ENCODE measurements around the gene KCNK5. TPM values are rescaled to one million over a fixed set of nuclear protein-coding genes. Genes with fewer than 3 reads are reported as not detected.

The KCNK5 gene
- total RNA-seq, 1 donor from 2014 or later: 1.4 TPM

DNA sequence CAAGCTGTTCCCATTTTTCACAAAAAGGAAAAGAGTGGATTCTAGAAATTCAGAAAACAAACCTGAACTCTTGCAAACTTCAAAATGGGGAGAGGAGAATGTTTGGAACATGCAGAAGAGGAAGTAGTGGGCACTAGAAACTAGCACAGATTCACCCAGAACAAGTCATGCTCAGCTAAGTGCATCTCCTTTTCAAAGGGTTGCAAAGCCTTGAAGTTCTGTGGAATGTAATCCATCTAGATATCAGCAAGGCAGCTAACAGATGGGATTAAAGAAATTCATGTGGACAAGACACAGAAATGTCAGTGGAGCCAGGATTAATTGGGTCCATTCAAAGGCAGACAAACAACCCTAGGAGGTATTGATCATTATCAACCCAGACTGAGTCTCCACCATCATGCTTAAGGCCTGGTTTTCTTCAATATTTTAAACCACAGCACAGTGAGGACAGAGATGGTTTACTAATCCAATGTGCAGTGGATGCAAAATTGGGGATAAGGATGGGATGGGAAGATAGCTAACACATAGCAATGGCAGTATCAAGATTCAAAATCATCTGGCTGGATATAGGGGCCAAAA, 31.3 kb downstream of the KCNK5 start:
- DNase-seq: no peak

DNA sequence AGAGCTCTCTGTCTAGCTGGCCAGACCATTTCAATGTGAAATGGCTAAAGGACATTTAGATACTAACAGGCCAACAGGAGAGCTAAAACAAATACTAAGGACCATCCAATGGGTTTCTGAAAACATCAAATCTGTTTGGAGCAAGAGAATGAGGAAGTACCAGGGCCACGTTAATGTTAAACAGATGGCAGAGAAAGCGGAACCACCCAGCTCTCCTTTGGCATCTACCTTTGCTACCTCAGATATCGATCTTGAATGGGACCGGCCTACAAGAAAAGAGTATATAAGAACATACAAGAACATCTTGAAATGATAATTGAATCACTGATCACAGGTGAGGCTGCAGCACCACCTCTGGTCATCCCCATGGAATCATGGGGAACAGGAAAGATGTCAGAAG, 31.8 kb downstream of the KCNK5 start:
- no peak for DNase-seq

DNA sequence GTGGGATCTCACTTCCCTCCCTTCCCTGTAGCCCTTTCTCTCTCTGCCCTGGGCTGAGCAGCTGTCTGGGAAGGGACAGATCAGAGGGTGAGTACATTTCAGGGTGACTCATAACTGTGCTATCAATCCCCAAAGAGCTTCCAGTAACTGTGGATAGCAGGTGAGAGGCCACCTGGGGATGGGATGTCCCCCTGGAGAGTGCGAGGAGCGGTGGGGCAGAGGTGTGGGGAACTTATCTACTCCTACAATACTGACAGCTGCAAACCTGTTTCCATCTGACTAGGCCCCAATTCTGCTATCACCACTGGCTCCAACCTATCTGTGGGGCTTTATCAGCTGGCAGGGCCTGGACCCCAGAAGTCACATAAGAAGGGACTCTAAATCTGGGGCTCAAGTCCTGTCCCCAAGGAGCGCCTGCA, 32.6 kb downstream of the KCNK5 start:
- DNase-seq: no peak

DNA sequence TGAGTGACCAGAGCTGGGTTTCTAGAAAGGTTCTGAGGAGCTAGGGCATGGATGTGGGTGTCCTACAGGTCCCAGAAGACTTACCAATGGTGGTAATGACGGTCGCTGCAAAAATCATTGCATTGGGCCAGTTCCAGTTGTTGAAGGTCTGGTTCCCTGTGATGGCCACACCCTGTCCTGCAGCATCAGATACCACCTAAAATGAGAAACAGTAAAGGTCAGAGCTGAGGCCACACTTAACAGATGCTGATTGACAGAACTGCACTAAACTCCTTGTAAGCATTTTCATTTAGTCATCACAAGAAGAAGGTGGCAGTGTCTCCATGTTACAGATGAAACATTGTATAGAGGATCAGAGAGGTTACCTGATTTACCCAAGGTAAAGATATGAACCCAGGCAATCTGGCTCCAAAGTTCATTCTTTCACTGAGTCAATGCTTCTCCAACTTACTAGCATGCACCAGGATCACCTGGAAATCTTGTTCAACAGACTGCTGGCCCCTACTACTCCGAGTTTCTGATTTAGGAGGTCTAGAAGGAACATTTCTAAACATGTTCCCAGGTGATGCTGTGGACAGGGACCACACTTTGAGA, 33.4 kb downstream of the KCNK5 start:
- no peak for DNase-seq

DNA sequence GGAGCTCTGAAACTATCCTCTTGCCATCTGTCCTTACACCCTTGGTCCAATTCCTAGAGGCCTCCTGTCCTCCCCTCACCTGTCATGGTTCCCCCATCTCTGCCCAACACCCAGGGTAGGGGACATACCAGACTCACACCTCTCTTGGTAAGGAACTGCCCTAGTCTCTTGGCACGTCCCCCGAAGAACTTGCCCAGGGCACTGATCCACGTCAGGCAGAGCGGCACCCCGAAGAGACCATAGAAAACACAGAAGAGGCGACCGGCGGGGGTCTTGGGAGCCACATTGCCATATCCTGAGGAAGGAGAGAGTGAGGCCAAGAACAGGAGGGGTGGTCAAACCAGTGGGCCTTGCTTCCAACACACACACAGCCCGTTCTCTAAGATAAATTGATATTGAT, 34.8 kb downstream of the KCNK5 start:
- no peak for DNase-seq

DNA sequence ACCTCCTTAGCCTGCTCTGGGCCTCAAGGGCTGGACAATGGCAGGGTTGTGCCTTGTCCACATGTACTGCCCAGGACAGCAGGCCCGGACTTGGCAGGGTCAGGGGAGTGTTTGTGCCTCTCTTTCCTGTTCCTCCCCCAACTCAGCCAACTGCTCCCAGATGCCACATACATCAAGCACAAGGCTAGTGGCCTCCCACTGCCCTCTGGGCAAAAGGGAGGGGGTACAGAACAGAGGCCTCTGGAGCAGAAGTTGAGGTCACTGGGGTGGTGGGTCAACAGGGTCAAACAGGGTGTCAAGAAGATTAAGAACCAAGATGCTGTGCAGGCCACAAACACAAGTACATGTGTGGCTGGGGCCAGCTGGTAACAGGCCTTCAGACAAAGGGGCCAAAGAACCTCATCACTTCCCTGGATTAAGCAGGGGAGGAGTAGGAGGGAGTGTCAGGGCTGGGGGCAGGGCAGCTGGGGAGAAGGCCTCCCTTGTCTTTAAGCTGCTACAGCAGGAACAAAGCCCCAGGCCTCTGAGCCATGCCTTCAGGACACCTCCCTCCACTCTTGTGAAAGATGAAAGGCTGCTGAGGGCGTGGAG, 36.0 kb downstream of the KCNK5 start:
- DNase-seq: no peak

DNA sequence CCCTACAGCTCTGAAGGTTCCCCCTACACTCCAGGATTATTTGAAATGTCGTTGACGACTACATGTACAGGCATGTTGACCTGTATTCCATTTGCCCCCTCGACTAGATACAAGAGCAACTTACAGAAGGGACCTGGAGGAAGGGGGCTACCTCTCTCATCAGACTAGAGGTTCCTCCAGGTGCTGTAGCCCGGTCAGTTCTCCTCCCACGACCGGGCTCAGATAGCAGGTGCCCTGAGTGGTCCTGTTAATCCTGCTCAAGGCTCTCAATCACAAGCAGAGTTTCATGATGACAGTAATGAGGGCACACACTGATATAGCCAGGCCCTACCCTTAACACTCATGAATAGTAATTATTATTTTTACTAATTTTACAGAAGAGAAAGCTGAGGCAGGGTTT, 36.5 kb downstream of the KCNK5 start:
- DNase-seq: no peak

DNA sequence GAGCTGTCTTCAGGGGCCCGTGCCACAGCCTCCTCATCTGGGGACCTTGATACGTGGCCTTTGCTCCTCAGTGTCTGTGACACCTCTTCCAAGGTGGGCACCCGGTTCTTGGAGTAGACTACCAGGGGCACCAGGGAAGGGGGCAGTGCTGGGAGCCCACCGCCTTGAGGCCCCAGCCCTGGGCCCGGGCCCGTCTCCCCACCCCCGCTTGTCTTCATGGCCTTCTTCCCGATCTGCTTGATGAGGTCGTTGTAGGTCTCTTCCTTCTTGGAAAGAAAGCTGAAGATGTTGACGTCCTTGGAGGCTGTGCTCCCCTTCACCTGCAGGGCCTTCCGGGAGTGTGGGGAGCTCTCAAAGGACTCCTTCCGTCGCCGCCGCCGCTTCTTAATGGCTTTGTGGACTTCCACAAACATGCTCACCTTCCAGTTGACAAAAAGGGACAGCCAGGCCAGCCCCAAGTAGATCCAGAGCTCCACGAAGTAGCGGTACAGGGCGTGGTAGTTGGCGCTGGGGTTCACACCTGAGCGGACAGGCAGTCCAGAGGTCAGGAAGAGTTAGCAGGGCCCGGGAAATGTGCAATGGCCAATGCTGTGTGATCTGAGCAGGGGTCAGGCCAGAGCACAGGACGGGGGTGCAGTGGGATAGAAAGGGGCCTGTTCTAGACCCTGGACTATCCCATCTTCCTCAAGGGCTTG, 37.9 kb downstream of the KCNK5 start:
- DNase-seq: no peak

DNA sequence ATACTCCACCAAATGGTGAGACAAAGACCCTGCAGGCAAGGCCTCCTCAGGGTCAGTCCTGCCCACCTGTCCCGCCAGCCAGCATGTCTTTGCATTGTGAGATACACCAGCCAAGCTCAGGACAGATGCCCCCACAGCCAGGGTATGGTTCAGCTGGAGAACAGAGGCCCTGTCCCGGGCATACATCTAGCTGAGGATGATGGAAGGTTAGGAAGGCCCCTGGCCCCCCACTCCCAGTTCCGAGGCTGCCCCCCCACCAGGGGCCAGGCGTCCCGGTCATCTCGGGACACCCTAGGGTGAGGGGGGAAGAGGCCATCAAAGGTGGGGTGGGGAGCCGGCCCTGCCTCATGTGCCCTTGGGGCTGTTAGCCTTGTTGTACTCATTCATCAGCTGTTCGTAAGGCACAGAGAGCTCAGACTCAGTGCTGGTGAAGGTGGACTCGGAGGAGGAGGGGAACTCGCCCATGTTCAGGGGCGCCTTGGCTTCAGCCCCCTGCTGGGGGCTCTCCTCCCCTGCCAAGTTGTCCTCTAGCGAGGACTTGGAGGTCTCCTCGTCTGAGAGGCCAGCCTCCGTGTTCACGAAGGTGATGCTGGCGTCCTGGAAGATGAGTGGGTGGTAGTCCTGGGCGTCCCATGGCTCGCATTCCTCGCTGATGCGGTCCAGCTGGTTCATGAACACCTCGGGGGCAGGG, 38.6 kb downstream of the KCNK5 start:
- DNase-seq: no peak

DNA sequence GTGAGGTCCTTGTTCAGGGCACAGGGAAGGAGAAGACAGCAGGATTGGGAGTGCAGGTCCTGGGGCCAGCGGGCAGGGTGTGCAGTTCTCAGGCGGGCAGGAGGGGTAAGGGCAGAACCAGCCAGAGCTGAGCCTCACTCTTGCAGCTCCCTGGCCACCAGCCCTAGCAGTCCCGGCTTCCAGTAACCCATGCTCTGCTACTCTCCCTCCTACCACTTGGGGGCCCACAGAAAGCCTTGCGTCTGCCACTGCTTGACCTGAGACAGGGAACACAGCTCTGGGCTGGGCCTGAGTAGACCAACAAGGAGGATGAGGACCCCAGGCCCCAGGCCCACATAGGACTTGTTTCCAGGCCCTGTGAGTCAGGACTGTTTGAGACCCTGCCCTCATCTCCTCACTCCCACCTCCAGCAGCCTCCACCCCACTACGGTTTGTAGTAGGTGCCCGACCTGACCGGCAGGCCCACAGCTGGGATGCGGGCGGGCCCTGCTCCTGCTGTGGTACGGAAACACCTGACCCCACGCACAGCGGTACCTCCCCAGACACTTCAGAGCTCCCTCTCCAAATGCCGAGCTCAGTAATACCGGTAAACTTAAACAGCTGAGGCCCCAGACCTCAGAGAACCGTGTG, 39.2 kb downstream of the KCNK5 start:
- DNase-seq: no peak

DNA sequence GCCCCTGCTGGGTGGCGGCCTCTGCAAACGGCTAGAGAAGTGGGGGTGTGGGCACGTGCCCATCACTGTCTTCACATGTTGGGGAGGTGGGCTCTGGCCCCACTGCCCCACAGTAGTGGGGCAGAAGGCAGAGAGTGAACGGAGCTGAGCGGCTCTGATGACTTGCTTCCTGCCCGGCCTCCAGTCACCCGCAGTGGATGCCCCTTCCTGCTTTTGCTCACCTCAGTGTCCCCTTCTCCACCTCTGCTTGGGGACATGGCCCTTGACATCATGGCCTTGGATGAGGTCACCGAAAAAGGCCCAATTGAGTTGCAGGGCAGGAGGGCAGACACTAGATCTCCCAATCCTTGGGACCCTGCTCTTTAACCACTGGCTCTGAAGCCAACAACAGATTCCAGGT, 40.1 kb downstream of the KCNK5 start:
- DNase-seq: no peak

DNA sequence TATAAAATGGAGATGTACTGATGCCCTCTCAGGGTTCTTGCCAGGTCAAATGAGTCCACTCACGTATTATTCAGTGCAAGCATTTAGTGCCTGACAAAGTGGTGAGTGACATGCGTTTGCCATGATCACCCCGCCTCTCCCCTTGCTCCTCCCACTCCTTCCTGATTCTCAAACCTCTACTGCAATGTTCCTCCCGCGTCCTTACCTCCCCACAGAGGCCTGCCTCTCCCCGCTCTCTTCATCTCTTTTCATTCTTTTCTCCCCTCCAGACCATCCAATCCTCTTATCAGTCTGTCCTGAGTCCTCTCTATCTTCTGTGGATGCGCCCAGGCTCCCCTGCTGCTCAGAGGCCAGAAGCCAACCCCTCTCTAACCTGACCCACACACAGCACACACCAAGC, 40.7 kb downstream of the KCNK5 start:
- DNase-seq: no peak

DNA sequence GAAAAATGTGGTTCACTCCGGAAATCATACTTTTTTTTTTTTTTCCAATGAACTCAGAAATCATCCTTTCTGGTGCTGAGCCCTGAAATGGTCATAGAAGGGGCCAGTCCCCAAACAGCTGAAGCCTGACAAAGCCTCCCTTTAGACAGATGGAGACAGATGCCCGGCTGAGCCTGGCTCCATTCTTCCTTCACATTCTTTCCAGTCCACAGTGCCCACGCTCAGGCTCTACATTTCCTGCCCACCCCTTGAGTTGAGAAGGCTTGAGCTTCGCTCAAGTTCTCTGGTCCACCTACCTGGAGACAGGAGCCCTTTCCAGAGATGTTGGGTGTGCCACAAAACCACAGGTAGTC, 41.2 kb downstream of the KCNK5 start:
- DNase-seq: no peak

DNA sequence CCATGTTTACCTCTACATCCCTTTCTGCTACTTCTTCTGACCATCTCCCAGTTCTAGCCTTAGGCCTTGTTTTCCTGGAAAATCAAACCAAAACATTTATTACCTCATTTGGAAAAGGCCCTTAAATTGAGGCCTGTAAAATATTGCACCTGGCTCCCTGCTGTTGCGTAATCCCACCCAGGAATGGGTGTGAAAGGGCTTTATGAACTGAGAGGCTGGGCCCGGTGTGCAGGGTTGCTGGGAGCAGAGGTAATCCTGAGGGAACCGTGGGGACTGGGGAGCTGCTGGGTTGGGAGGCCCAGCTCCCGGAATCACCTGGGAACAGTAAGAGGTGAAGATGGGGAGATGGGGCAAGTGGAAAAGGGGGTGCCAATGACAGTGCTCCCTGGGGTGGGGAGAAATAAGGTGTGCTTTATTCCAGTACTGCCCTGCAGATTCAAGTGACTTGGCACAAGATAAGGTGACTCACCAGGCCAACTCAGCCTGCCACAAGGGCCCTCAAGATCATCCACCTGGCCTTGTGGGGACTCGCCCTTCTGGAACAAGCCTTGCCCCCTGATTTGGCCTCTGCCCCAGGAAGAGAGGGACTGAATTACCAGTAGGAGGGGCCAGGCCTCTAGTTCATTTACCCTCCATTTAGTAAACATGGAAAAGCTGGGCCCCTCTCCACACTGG, 44.2 kb downstream of the KCNK5 start:
- DNase-seq: no peak

DNA sequence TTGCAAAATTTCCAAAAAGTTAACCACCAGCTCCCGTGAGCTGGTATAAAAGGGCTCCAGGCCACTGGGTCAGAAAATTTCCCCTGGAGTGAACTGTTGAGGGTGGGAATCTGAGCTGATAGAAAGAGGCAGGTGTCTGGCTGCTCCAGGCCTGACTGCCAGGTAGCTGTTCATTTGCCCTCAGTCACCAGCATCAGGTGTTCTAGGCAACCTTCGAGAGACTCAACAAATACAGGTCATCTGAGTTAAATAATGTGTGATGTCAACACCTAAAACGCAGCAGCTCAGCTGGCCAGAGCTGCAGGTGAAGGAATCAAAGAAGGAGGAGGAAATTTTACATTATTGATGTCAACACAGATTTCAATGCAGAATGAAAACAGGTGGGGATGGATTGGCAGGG, 46.7 kb downstream of the KCNK5 start:
- no peak for DNase-seq

DNA sequence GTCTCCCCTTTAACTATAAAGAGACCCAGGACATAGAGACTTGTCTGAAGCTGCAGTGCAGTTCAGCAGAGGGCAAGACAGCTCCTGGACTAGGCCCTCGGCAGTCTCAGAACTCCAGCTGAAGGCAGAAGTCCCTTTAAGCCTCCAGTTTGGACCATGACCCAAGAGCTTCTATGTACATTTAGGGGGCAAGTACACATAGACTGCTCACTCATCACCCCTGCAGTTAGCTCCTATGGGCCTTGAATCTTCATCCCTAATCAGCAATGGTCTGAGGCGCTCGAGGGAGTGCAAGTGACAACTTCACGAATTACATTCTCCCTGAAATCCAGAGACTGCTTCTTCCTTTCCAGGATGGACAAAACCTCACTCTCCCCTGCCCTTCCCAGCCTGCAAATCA, 47.4 kb downstream of the KCNK5 start:
- no peak for DNase-seq

DNA sequence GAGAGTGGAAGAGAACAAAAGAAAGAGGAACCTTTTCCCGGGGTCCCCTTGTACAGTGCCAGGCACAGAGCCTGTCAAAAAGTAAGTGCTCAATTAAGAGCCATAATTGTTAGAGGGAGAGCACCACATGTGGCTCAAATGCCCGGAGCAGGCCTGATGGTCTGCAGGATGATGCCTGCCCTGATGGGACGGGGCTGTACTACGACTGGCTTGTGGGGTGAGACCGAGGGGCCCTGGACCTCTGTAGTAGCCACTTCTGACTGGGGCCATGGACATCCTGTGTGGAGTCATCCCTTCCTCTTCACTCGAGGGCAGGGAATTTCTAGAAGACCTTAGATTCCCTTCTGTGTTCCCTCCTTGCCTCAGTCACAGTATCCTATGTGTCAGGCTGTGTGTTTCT, 47.9 kb downstream of the KCNK5 start:
- no peak for DNase-seq

DNA sequence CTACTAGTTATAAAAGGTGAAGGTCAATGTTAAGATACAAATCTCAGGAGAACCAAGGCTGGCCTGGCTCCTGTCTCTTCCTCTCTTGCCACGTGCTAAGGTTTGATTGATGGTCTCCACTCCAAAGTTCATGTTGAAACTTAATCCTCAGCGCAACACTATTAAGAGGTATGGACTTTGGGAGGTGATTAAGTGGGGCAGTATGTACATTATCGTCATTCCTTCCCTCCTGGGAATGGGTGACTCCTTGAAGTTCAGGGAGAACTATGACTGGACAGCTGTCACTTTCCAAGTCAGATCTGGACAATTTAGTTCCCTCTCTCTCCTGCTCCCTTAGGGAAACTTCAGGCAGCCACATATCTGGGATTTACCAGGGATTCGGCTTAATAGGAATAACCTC, 50.5 kb downstream of the KCNK5 start:
- DNase-seq: no peak

DNA sequence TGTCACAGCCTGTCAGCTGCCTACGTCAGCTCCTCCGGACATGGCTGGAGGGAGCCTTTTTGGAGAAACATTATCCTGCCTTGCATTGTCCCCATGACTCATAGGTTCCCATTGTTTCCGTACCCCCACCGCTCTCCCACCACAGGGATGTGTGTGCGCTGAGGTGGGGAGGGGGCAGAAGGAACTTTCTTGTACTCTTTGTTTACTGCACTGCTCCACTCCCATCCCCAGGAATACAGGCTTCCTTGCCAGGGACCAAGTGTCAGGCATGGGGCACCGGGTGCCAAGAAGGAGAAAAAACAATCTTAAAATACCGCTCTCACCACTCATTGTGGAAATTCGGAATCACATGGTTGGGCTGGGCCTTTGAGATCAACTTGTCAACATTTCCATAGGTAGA, 51.0 kb downstream of the KCNK5 start:
- no peak for DNase-seq

DNA sequence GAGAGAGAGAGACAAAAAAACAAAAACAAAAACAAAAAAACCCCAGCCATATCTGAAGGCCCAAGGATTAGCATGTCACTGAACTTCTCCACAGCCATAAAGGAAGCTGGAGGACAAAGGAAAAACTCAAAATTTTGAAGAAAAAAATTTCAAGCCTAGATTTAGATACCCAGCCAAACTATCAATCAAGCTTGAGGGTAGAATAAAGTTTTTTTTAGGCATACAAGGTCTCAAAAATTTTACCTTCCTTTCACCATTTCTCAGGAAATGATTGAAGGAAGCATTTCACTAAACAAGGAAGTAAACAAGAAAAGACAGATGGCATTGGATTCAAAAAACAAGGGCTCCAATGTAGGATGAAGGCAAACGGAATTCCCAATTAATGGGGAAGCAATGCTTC, 52.1 kb downstream of the KCNK5 start:
- no peak for DNase-seq

DNA sequence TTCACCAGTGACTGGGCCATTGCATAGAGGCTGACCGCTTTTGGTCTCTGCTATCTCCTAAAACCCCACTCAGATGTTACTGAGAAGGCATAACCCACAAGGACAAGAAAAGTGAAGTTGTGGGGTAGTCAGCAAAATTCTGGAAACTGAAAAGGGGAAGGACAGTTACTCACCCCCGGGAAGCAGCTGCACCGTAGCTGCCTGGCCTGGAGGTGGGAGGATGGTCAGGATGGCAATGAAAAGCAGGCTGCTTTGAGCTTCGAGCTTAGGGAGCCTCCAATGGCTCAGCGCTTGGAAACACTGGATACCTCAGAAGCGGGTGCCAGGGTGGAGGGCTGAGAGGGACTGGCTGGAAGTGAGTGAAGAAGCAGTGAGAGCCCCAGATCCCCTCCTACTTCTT, 56.0 kb downstream of the KCNK5 start:
- DNase-seq: no peak

DNA sequence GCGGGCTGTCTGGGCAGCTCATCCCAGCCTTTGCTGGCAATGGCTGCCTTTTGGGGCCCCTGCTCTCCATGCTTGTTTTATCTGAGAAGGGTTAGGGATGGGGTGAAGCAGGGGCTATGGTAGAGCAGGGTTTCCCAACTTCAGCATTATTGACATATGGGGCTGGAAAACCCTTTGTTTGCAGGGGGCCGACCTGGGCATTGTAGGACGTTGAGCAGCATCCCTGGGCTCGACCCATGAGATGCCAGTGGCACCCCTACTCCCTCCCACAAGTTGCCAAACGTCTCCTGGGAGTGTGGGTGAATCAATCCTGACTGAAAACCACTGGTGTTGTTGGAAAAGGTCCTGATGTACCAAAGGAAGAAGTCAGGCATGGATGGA, 56.9 kb downstream of the KCNK5 start:
- no peak for DNase-seq
